Activated T-helper 1 cell treated with Interleukin-2 at 50 U/mL for 16 hours (primary cell): Measurements from ENCODE around the gene LPIN3.

ENCODE experiments used
- DNase-seq: peaks from one replicate; pipeline ENCODE4 v3.0.0-alpha.2; 2020; ENCODE audit warnings: low read depth

The LPIN3 gene

GRCh38 chr20:41366546-41367392 lies 26.1 kb downstream of the LPIN3 start, which contains the start of gene EMILIN3:
Gene EMILIN3, minus strand, starts transcription at chr20:41366818. Its CDS starts 184 bp downstream, at chr20:41366634.
- DNase-seq: no peak

GRCh38 chr20:41367393-41367695 lies 26.7 kb downstream of the LPIN3 start:
- no peak for DNase-seq

DNA sequence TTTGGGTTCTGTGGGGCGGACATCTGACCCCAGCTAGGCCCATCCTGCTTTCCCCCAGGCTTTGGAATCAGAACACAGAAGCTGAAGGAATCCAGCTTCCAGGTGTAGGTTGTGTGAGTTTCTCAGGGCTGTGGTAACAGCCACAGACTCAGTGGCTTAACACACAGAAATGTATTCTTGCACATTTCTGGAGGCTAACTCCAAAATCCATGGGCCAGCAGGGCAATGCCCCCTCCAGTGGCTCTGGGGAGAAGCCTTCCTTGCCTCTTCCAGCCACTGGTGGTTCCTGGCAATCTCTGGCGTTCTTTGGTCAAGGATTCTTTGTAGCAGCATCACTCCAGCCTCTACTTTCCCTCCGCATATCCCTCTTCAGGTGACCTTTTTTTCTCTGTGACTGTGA lies 27.3 kb downstream of the LPIN3 start:
- DNase-seq: no peak

- DNase-seq: no peak
Observed at GRCh38 chr20:41369673-41370072, 29.1 kb downstream of the LPIN3 start.

GRCh38 chr20:41370176-41370575 lies 29.6 kb downstream of the LPIN3 start:
- DNase-seq: no peak

GRCh38 chr20:41371371-41371770 lies 30.8 kb downstream of the LPIN3 start:
- no peak for DNase-seq

DNA sequence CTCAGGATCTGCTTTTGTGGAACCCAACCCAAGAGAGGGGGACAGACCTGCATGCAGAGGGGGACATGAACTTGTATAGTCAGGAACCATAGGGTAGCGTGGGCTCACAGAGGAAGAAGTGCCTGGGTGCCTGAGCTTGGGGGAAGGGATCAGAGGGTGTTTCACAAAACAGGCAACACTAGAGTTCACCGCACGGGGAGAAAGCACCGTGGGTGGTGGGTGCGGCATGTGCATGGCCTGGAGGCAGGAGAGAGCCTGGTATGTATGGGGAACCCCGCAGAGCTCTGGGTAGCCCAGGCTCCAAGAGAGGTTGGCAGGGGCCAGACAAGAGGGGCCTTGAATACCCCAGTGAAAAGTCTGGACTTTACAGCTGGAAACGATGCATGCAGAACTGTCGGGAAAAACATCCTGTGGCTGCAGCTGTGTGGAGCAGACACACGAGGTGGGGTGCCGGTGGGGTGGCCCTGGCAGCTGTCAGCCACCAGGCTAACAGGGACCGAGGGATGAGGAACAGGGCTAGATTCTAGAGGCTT lies 32.7 kb downstream of the LPIN3 start:
- no peak for DNase-seq

DNA sequence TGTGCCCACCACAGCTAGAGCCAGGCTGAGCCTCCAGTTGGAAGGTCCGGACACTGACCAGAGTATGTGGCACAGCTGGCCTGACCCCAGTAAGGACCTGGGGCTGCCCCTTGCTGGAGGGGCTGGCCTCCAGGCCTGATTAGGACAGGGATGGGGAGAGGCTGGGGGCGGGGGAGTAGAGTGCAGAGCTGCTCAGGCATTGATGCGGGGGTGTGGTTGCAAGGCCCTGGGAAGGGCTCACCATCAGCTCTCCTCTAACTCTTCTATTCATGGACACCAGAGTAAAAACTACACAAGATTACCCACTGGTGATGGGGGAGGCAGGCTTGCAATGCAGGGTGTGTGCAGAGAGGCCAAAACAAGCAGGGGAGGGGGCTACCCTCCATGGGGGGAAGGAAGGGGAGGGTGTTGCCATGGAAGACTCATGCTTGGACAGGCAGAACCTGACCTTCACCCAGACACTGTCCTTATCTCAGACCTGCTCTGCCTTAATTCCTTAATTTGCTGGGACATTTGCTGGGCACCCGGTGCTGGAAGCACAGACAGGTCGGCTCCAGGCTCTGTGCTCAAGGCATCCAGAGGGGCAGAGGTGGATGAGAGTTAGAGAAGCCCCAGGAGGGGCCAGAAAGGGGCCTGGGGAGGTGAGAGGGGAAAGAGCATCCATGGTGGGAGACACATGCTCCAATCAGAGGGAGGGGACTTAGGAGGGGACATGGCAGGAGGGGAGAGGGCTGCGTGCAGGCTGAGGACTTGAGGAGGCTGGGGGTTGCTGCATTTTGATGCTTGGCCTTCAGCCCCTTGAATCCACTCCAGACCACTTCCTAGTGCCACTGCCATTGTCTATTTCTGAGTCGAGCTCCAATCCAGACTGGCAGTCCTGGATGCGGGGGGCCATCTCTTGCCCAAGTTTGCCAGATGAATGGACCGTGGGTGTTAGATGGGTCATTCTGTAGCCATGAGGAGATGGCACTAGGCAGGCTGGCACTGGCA lies 33.6 kb downstream of the LPIN3 start:
- no peak for DNase-seq

GRCh38 chr20:41375846-41376245 lies 35.2 kb downstream of the LPIN3 start:
- no peak for DNase-seq

DNA sequence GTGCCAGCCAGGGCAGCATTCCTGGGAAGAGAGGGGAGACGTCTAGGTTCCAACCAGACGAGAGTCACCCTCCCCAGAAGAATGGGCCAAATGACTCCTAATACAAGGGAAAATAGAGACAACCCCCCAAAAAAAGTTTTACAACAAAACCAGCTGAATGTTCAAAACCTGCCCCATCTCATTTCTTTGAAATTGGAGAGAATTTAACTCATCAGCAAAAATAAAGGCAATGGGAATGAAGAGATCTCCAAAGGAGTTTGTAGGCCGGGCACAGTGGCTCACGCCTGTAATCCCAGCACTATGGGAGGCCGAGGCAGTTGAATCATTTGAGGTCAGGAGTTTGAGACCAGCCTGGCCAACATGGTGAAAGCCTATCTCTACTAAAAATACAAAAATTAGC lies 35.7 kb downstream of the LPIN3 start:
- no peak for DNase-seq

DNA sequence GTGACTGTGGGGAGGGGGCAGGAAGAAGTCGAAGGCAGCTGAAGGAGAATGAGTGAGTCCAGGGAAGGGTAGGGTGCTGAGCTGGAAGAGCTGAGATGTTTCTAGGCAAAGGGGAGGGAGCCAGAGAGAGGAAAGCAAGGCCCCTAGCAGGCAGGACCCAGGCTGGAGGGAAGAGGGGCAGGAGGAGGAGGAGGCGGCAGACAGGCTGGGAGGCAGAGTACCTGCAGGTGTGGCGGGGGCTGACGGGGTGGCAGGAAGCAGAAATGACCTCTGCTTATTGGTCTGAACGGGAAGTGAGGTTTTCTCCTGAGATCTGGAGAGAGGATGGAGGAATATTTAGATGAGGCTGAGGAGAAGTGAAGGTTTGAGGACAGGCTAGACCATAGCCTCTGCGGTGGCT lies 36.7 kb downstream of the LPIN3 start:
- DNase-seq: no peak

DNA sequence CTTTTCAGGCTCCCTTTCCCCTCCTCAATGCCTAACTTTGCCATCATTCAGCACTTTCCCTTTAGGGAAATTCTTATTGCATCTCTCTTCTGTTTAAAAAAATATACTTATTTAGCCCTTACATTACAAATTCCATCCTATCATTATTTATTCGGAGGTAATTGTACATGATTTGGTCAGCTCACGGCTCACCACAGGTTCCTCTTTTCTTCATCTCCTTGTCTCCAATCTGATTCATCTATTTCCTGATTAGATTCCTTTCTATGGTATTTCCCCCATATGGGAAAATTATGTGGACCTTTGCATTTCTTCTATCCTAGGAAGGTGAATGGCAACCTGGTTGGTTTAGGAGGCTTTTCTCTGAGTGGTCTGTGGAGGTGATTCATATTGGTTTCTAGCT lies 38.9 kb downstream of the LPIN3 start:
- DNase-seq: no peak

- DNase-seq: no peak
Observed at GRCh38 chr20:41380551-41381193, 40.1 kb downstream of the LPIN3 start.

DNA sequence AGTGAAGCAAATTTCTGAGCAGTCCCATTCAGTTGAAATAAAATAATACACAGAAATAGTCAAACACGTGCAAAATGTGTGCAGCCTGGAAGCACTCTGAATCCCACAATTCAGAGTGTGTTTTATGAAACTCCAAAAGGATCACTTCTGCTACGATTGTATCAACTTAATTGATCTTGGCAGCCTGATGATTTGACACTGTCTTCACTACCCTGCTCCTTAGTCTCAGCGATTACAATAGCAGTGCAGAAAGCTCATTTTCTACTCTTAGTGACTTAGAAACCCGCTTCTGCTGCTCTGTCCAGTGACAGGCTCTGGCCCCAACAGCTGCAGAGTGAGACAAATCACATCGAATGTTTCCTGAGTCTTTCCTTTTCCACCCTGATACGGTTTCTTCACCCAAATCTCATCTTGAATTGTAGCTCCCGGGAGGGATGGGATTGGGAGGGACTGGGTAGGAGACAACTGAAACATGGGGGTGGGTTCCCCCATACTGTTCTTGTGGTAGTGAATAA lies 42.2 kb downstream of the LPIN3 start:
- DNase-seq: no peak

GRCh38 chr20:41386502-41387427 lies 46.1 kb downstream of the LPIN3 start:
- DNase-seq: no peak

- DNase-seq: no peak
Observed at GRCh38 chr20:41387444-41387851, 46.8 kb downstream of the LPIN3 start.

GRCh38 chr20:41390889-41391288 lies 50.3 kb downstream of the LPIN3 start:
- no peak for DNase-seq

DNA sequence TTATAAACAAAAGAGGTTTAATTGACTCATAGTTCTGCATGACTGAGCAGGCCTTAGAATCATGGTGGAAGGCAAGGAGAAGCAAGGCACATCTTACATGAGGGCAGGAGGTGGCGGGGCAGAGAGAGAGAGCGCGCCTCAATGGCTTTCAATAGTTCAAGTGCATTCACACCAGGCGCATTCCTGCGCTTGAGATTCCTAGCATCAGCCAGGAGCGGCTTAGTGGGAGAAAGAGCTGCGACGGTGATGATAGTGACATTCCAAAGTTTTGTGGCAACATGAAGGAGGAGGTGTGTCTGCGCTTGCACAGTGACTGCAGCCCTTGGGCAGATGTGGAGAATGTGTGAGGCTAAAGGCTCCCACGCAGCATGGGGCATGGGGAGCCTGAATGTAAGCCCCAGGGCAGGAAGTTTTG lies 51.0 kb downstream of the LPIN3 start:
- no peak for DNase-seq

DNA sequence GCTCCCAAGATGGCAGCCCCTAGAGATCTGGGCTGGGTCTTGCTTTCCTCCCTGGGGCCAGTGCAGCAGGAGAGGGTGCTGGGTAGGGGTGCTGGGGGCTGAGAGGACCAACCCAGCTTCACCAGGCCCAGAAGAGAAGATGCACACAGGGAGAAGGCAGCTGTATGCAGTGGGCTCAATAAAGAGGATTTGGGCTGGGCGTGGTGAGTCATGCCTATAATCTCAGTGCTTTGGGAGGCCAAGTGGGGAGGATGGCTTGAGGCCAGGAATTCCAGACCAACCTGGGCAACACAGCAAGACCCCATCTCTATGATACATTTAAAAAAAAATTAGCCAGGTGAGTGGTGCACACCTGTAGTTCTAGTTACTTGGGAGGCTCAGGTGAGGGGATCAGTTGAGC lies 51.7 kb downstream of the LPIN3 start:
- DNase-seq: no peak

GRCh38 chr20:41392871-41393704 lies 52.5 kb downstream of the LPIN3 start:
- no peak for DNase-seq
